Measurements from ENCODE around the gene FKBP1A. TPM values are rescaled to one million over a fixed set of nuclear protein-coding genes. Genes with fewer than 3 reads are reported as not detected.

Gene FKBP1A
- polyA plus RNA-seq, 1 of the 3 experiments (the other 2 are of a cell fraction): 362 TPM

- DNase-seq: no peak
- no peak overlapping the region for H3K27ac ChIP-seq (ENCODE audit: low read depth in 2 of 2, low read length in 1 of 2)
- H2AFZ ChIP-seq (ENCODE audit: low read depth): no peak overlapping the region
- peaks cover 4% of the 10 kb centered on the region for H3F3A ChIP-seq (replicated peaks; ENCODE audit: insufficient read depth)
- no peak overlapping the region for H3K4me3 ChIP-seq (ENCODE audit: low read depth in 2 of 2, low read length in 1 of 2)
- peaks cover 4 to 16% of the 10 kb centered on the region in 2 experiments; a peak in 3 of 4 replicates for H3K4me1 ChIP-seq (ENCODE audit: control insufficient read depth in 1 of 2, insufficient read depth in 2 of 2, low read depth in 1 of 2, low read length in 1 of 2)
- no peaks in the 10 kb centered on the region for H4K20me1 ChIP-seq (ENCODE audit: insufficient read depth)
- no peaks in the 10 kb centered on the region for H3K36me3 ChIP-seq (replicated peaks in 1 of 2; ENCODE audit: control insufficient read depth in 1 of 2, insufficient read depth in 2 of 2, low read length in 1 of 2)
- H3K9me3 ChIP-seq: no peaks in the 10 kb centered on the region
- H3K9me2 ChIP-seq: no peaks in the 10 kb centered on the region
- no peak overlapping the region for H3K4me2 ChIP-seq
- H3K9ac ChIP-seq: no peak overlapping the region
- ChIA-PET CTCF (no interaction called here), POLR2A (no interaction called here)
- WGBS (ENCODE audit: low lambda C conversion rate): 39% methylated on average over 3 of the region's 3 CpGs
- no peak for TF ChIP-seq YY1 (IDR thresholded peaks at IDR 0.05; ENCODE audit: low read depth)
- no peak for TF ChIP-seq FOSL2 (IDR thresholded peaks at IDR 0.05; ENCODE audit: borderline replicate concordance, low read depth)
- no peaks in the 10 kb centered on the region for H3K79me2 ChIP-seq (ENCODE audit: insufficient read depth)
- H3K27me3 ChIP-seq (ENCODE audit: insufficient read depth): no peaks in the 10 kb centered on the region
These were observed 29.9 kb upstream of the FKBP1A start for GRCh38 chr20:1422753-1423152.

GRCh38 chr20:1420066-1420465 is 27.2 kb upstream of the FKBP1A start:
- POLR2A ChIA-PET: no interaction called here
- Histone ChIP-seq H3F3A (replicated peaks; ENCODE audit: insufficient read depth) (peaks cover 24% of the 10 kb centered on the region), H3K4me2 (no peak overlapping the region), H3K4me1 (ENCODE audit: control insufficient read depth in 1 of 2, insufficient read depth in 2 of 2, low read depth in 1 of 2, low read length in 1 of 2) (no peaks in the 10 kb centered on the region; a peak in 1 of 4 replicates), H3K4me3 (ENCODE audit: low read depth in 2 of 2, low read length in 1 of 2) (no peak overlapping the region), H3K9ac (no peak overlapping the region), H3K9me2 (no peaks in the 10 kb centered on the region), H3K36me3 (replicated peaks in 1 of 2; ENCODE audit: control insufficient read depth in 1 of 2, insufficient read depth in 2 of 2, low read length in 1 of 2) (no peaks in the 10 kb centered on the region), H3K79me2 (ENCODE audit: insufficient read depth) (no peaks in the 10 kb centered on the region), H4K20me1 (ENCODE audit: insufficient read depth) (no peaks in the 10 kb centered on the region), H2AFZ (ENCODE audit: low read depth) (no peak overlapping the region), H3K27me3 (ENCODE audit: insufficient read depth) (no peaks in the 10 kb centered on the region), H3K9me3 (no peaks in the 10 kb centered on the region), H3K27ac (ENCODE audit: low read depth in 2 of 2, low read length in 1 of 2) (no peak overlapping the region)
- CTCF ChIA-PET: interaction anchor here (1.5 kb wide), 1 partner anchor 22 kb away, joined by 3 read pairs; no protein-coding TSS in a partner anchor
- DNase-seq: no peak
- WGBS (ENCODE audit: low lambda C conversion rate): 81% methylated on average over 4 of the region's 4 CpGs
- no peak for TF ChIP-seq TEAD4 (IDR thresholded peaks at IDR 0.05; ENCODE audit: borderline replicate concordance, insufficient read depth)
- TF ChIP-seq RXRA (IDR thresholded peaks at IDR 0.05; ENCODE audit: borderline replicate concordance, low read depth): no peak
- TF ChIP-seq SMC3 (IDR thresholded peaks at IDR 0.05; ENCODE audit: low read depth, low read length): no peak
- TF ChIP-seq IRF3 (IDR thresholded peaks at IDR 0.05; ENCODE audit: low read depth, low read length): no peak
- TF ChIP-seq FOXJ3 (CRISPR knock-in tag; IDR thresholded peaks at IDR 0.05): no peak
- no peak for TF ChIP-seq USF1 (IDR thresholded peaks at IDR 0.05; ENCODE audit: borderline replicate concordance, low read depth)
- no peak for TF ChIP-seq PBX3 (IDR thresholded peaks at IDR 0.05)
- no peak for TF ChIP-seq RAD21 (IDR thresholded peaks at IDR 0.05; ENCODE audit: low read length)
- TF ChIP-seq RFX5 (IDR thresholded peaks at IDR 0.05; ENCODE audit: low read length): no peak
- no peak for TF ChIP-seq EZH2phosphoT487 (IDR thresholded peaks at IDR 0.05; ENCODE audit: borderline replicate concordance, low read depth)
- TF ChIP-seq JUND (IDR thresholded peaks at IDR 0.05): no peak
- TF ChIP-seq CHD2 (IDR thresholded peaks at IDR 0.05; ENCODE audit: low read length, partially characterized antibody): no peak

Data from SK-N-SH (cell line).